T-cell (primary cell): ENCODE data around the gene KICS2. TPM values are rescaled to one million over a fixed set of nuclear protein-coding genes. Genes with fewer than 3 reads are reported as not detected.

ENCODE experiments used
- ATAC-seq, 4 experiments: fragments of 200-7000 bp in 3 of 4; fragments of 150-1000 bp in 1 of 4; cut with Tn5 transposase; replicated peaks in 1 of 4; 1 replicate in 3 of 4; 2 replicates in 1 of 4; pipeline ENCODE4 v1.10.0; 2021; ENCODE audit warnings: moderate library complexity in 3 of 4, mild to moderate bottlenecking in 2 of 4, moderate number of reproducible peaks in 1 of 4
- CTCF ChIA-PET, 2 donors: fragments of 300-600 bp; sonication (Branson Sonifier 250); formaldehyde crosslinking; loops; one replicate each; lab custom pipeline; 2022; ENCODE audit warnings: antibody characterized with exemption in 2 of 2; lab: Charles Lee
- POLR2A ChIA-PET, 2 donors: fragments of 300-600 bp; sonication (Branson Sonifier 250); formaldehyde crosslinking; loops; one replicate each; lab custom pipeline; 2022; ENCODE audit warnings: antibody characterized with exemption in 2 of 2; lab: Charles Lee
- DNase-seq, 35 experiments: peaks; one replicate each; pipeline versions ENCODE4 v3.0.0 to v3.0.0-alpha.2; 2013 to 2023
- H3K27ac ChIP-seq: one replicate; pipeline ENCODE4 v1.5.1; 2013; ENCODE audit warnings: low read length
- H3K27me3 ChIP-seq, 2 experiments: replicated peaks in 1 of 2; 1 replicate in 1 of 2; 2 replicates in 1 of 2; pipeline versions ENCODE4 v1.6.1 to v1.7.0; 2013; ENCODE audit warnings: low read length in 1 of 2, mixed read lengths in 1 of 2; ENCODE audit not compliant: control insufficient read depth in 2 of 2, insufficient read depth in 2 of 2; ENCODE audit errors: extremely low read depth in 1 of 2
- H3K36me3 ChIP-seq, 2 donors: 1 replicate in 1 of 2; 2 replicates in 1 of 2; pipeline versions ENCODE4 v1.6.1 to v1.7.0; 2013; ENCODE audit warnings: low read length in 1 of 2; ENCODE audit not compliant: control insufficient read depth in 2 of 2, insufficient read depth in 1 of 2; ENCODE audit errors: extremely low read depth in 1 of 2
- H3K4me1 ChIP-seq, 2 experiments: 1 replicate in 1 of 2; 2 replicates in 1 of 2; pipeline versions ENCODE4 v1.6.1 to v1.7.0; 2013; ENCODE audit warnings: low read length in 2 of 2, mixed read lengths in 1 of 2; ENCODE audit not compliant: insufficient read depth in 2 of 2, control insufficient read depth in 1 of 2; ENCODE audit errors: extremely low read depth in 1 of 2
- H3K4me3 ChIP-seq, 2 donors: 1 replicate in 1 of 2; 2 replicates in 1 of 2; pipeline versions ENCODE4 v1.5.1 to v1.7.0; 2013; ENCODE audit warnings: mild to moderate bottlenecking in 2 of 2, low read length in 1 of 2, moderate library complexity in 1 of 2; ENCODE audit not compliant: control insufficient read depth in 1 of 2; ENCODE audit errors: extremely low read depth in 1 of 2
- H3K9me3 ChIP-seq: 2 replicates; pipeline ENCODE4 v1.7.0; 2013
- H3K27ac Mint-ChIP-seq, 2 donors: one replicate each; pipeline ENCODE4 v1.8.0; 2020 to 2021; ENCODE audit warnings: mild to moderate bottlenecking in 2 of 2, mixed read lengths in 2 of 2
- H3K27me3 Mint-ChIP-seq, 2 donors: one replicate each; pipeline ENCODE4 v1.8.0; 2021 to 2022; ENCODE audit warnings: mixed read lengths in 2 of 2
- H3K36me3 Mint-ChIP-seq: one replicate; pipeline ENCODE4 v1.8.0; 2021; ENCODE audit warnings: mixed read lengths
- H3K4me1 Mint-ChIP-seq, 3 donors: one replicate each; pipeline ENCODE4 v1.8.0; 2020 to 2022; ENCODE audit warnings: mixed read lengths in 3 of 3, mild to moderate bottlenecking in 1 of 3
- H3K4me3 Mint-ChIP-seq, 3 donors: one replicate each; pipeline ENCODE4 v1.8.0; 2020 to 2022; ENCODE audit warnings: mild to moderate bottlenecking in 3 of 3, mixed read lengths in 3 of 3, moderate library complexity in 3 of 3
- H3K9me3 Mint-ChIP-seq, 3 donors: one replicate each; pipeline ENCODE4 v1.8.0; 2020 to 2022; ENCODE audit warnings: mixed read lengths in 3 of 3
- WGBS: methylation state at CpG from one replicate; pipeline ENCODE4 v1.1.5; 2013; ENCODE audit warnings: missing lambda C conversion rate; ENCODE audit not compliant: insufficient coverage; 5-methylcytosine and 5-hydroxymethylcytosine counted together
- total RNA-seq, 35 experiments: library from RNA in 6 of 35; stranded (reverse) in 6 of 35; fragments of 120-200 nt in 1 of 35; gene quantifications; one replicate each; pipeline versions ENCODE4 v1.2.1 to v1.2.4 and lab custom pipeline; 2013 to 2026

KICS2 gene
- total RNA-seq, 5 donors from 2014 or later (not counting 1 experiment from before 2014, with no cell fraction given), result 18.8 to 24.6 (median 20.0) TPM

- Mint-ChIP-seq H3K9me3 (peaks cover 0 to 3% (median 0%) of the 10 kb centered on the region in 3 donors), H3K27ac (no peak overlapping the region), H3K36me3 (peaks cover 36% of the 10 kb centered on the region), H3K27me3 (no peaks in the 10 kb centered on the region), H3K4me1 (peaks cover 0 to 1% (median 0%) of the 10 kb centered on the region in 3 donors), H3K4me3 (no peak overlapping the region)
- ChIA-PET POLR2A (no interaction called here), CTCF (no interaction called here)
- peaks cover 3% of the 10 kb centered on the region in 2 donors for H3K36me3 ChIP-seq
- no peak overlapping the region for H3K27ac ChIP-seq
- ATAC-seq (no peak), DNase-seq (no peak)
- H3K9me3 ChIP-seq, result no peaks in the 10 kb centered on the region
- no CpG with 5 or more reads among the region's 2 CpGs for WGBS
- H3K4me1 ChIP-seq, result no peaks in the 10 kb centered on the region
- no peak overlapping the region for H3K4me3 ChIP-seq
- H3K27me3 ChIP-seq, result no peaks in the 10 kb centered on the region
These were observed 34.3 kb downstream of the KICS2 start for GRCh38 chr12:64187794-64188193.

GRCh38 chr12:64187370-64187769 is 34.7 kb downstream of the KICS2 start:
- no CpG with 5 or more reads among the region's 3 CpGs for WGBS
- ATAC-seq, result no peak
- Mint-ChIP-seq H3K27me3 (no peaks in the 10 kb centered on the region), H3K4me3 (no peak overlapping the region), H3K9me3 (peaks cover 0 to 3% (median 0%) of the 10 kb centered on the region in 3 donors), H3K4me1 (no peaks in the 10 kb centered on the region), H3K27ac (no peak overlapping the region), H3K36me3 (peaks cover 35% of the 10 kb centered on the region)
- Histone ChIP-seq H3K36me3 (peaks cover 3% of the 10 kb centered on the region in 2 donors), H3K27me3 (no peaks in the 10 kb centered on the region), H3K27ac (no peak overlapping the region), H3K9me3 (no peaks in the 10 kb centered on the region), H3K4me1 (no peaks in the 10 kb centered on the region), H3K4me3 (no peak overlapping the region)
- CTCF ChIA-PET, result no interaction called here
- DNase-seq, result no peak
- POLR2A ChIA-PET, result no interaction called here

GRCh38 chr12:64186789-64187188 is 35.3 kb downstream of the KICS2 start:
- ATAC-seq, result no peak
- 71% methylated on average over 2 of the region's 2 CpGs for WGBS
- peaks cover 33% of the 10 kb centered on the region for H3K36me3 Mint-ChIP-seq
- no peak overlapping the region for H3K4me3 Mint-ChIP-seq
- Histone ChIP-seq H3K36me3 (peaks cover 2 to 3% of the 10 kb centered on the region in 2 donors), H3K27me3 (no peaks in the 10 kb centered on the region), H3K4me3 (no peak overlapping the region), H3K4me1 (no peaks in the 10 kb centered on the region), H3K27ac (no peak overlapping the region), H3K9me3 (no peaks in the 10 kb centered on the region)
- ChIA-PET POLR2A (no interaction called here), CTCF (no interaction called here)
- H3K27ac Mint-ChIP-seq, result no peak overlapping the region
- no peaks in the 10 kb centered on the region for H3K4me1 Mint-ChIP-seq
- no peaks in the 10 kb centered on the region for H3K27me3 Mint-ChIP-seq
- peaks cover 0 to 3% (median 0%) of the 10 kb centered on the region in 3 donors for H3K9me3 Mint-ChIP-seq
- no peak for DNase-seq

- no peak for DNase-seq
- Mint-ChIP-seq H3K4me3 (no peak overlapping the region), H3K9me3 (peaks cover 0 to 3% (median 0%) of the 10 kb centered on the region in 3 donors), H3K27ac (no peak overlapping the region), H3K27me3 (no peaks in the 10 kb centered on the region), H3K4me1 (no peaks in the 10 kb centered on the region), H3K36me3 (peaks cover 22% of the 10 kb centered on the region)
- peaks cover 0 to 3% of the 10 kb centered on the region in 2 donors for H3K36me3 ChIP-seq
- H3K27me3 ChIP-seq, result no peaks in the 10 kb centered on the region
- no peaks in the 10 kb centered on the region for H3K9me3 ChIP-seq
- no peak overlapping the region for H3K4me3 ChIP-seq
- no peaks in the 10 kb centered on the region for H3K4me1 ChIP-seq
- ChIA-PET POLR2A (no interaction called here), CTCF (interaction anchor here in 1 of 2 donors (1.1 kb wide), 1 partner anchor 23 kb away, joined by 7 read pairs; no protein-coding TSS in a partner anchor)
- no peak overlapping the region for H3K27ac ChIP-seq
- ATAC-seq, result no peak
- WGBS, result 100% methylated on average over 1 of the region's 1 CpG
These were observed 37.9 kb downstream of the KICS2 start for GRCh38 chr12:64184216-64184615.

GRCh38 chr12:64181430-64182291 is 40.4 kb downstream of the KICS2 start:
- peaks cover 0 to 3% of the 10 kb centered on the region in 2 donors for H3K36me3 ChIP-seq
- no peaks in the 10 kb centered on the region for H3K27me3 ChIP-seq
- POLR2A ChIA-PET, result no interaction called here
- peaks cover 16% of the 10 kb centered on the region for H3K36me3 Mint-ChIP-seq
- no peaks in the 10 kb centered on the region for H3K4me1 Mint-ChIP-seq
- ATAC-seq (no peak), DNase-seq (no peak)
- H3K27ac ChIP-seq, result no peak overlapping the region
- no peaks in the 10 kb centered on the region for H3K4me1 ChIP-seq
- no peaks in the 10 kb centered on the region for H3K9me3 ChIP-seq
- CTCF ChIA-PET, result interaction anchor here in 1 of 2 donors (0.6 kb wide), 1 partner anchor 61 kb away, joined by 3 read pairs; no protein-coding TSS in a partner anchor
- H3K27ac Mint-ChIP-seq, result no peak overlapping the region
- H3K4me3 Mint-ChIP-seq, result no peak overlapping the region
- H3K27me3 Mint-ChIP-seq, result no peaks in the 10 kb centered on the region
- 53% methylated on average over 3 of the region's 3 CpGs for WGBS
- no peak overlapping the region for H3K4me3 ChIP-seq
- peaks cover 0 to 3% (median 0%) of the 10 kb centered on the region in 3 donors for H3K9me3 Mint-ChIP-seq

GRCh38 chr12:64180951-64181350 is 41.1 kb downstream of the KICS2 start:
- ATAC-seq, result no peak
- POLR2A ChIA-PET, result no interaction called here
- no peak overlapping the region for H3K4me3 Mint-ChIP-seq

More at GRCh38 chr12:64180951-64181350, 41.1 kb downstream of the KICS2 start:
- H3K9me3 ChIP-seq, result no peaks in the 10 kb centered on the region
- H3K27ac Mint-ChIP-seq, result no peak overlapping the region
- no peaks in the 10 kb centered on the region for H3K27me3 ChIP-seq
- H3K4me1 Mint-ChIP-seq, result no peaks in the 10 kb centered on the region
- H3K9me3 Mint-ChIP-seq, result peaks cover 0 to 3% (median 0%) of the 10 kb centered on the region in 3 donors
- H3K36me3 Mint-ChIP-seq, result peaks cover 20% of the 10 kb centered on the region
- H3K36me3 ChIP-seq, result peaks cover 0 to 3% of the 10 kb centered on the region in 2 donors
- no peaks in the 10 kb centered on the region for H3K4me1 ChIP-seq
- CTCF ChIA-PET, result no interaction called here
- H3K4me3 ChIP-seq, result no peak overlapping the region
- 77% methylated on average over 2 of the region's 5 CpGs for WGBS
- H3K27me3 Mint-ChIP-seq, result no peaks in the 10 kb centered on the region
- DNase-seq, result no peak
- H3K27ac ChIP-seq, result no peak overlapping the region
